Measurements from ENCODE around the gene TTLL9.
A peak's percentile ranks its signal among the peaks of the same experiment; 100 is the strongest.
"Not testable (repeated sequence)": the region's sequence is repeated elsewhere in the genome, so short reads cannot be mapped to it uniquely, and the experiment has no call there.

The TTLL9 gene, protein sequence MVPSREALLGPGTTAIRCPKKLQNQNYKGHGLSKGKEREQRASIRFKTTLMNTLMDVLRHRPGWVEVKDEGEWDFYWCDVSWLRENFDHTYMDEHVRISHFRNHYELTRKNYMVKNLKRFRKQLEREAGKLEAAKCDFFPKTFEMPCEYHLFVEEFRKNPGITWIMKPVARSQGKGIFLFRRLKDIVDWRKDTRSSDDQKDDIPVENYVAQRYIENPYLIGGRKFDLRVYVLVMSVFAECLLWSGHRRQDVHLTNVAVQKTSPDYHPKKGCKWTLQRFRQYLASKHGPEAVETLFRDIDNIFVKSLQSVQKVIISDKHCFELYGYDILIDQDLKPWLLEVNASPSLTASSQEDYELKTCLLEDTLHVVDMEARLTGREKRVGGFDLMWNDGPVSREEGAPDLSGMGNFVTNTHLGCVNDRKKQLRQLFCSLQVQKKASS

DNA sequence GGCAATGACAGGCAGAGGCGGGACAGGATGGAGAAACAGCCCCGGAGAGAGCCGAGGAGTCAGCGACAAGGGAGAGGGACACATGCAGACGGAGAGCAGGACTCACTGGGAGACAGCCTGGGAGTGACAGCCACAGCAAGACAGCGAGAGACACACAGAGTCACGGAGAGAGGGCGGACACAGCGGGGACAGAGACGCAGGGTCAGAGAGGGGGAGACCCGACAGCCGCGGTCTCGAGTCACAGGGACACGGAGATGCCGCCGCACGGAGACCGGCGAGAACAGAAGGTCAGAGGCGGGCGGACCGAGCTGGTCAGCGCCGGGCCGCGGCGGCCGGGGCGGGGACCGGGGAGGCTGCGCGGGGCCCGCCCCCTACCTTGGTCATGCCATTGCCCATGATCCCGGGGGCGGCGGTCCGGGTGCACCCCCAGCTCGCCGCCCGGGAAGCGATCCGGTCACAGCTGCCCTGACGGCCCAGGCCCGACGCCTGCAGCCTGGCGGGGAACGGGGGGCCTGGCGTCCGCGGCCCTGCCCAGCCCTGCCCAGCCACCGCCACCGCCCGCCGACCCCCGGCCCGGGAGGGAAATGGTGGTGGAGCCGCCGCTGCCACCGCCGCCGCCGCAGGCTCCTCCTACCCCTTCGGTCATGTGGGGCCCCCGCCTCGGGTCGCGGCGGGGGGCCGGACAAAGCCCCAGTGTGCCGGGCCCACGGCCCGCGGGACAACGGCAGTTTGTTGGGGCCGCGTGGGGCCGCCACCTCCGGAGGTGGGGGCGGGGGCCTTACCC is at the start of gene TTLL9, which contains the start of gene DUSP15:
Gene TTLL9 (plus strand): TSS at position 693 of the 784 bp plus-strand sequence. CDS start 493 bp downstream, outside the sequence.
Gene DUSP15 (minus strand): TSS at position 586 of the 784 bp plus-strand sequence. CDS start 190 bp downstream, at position 396.
- DNase-seq (ENCODE audit: low read depth) = peak; percentile 23

DNA sequence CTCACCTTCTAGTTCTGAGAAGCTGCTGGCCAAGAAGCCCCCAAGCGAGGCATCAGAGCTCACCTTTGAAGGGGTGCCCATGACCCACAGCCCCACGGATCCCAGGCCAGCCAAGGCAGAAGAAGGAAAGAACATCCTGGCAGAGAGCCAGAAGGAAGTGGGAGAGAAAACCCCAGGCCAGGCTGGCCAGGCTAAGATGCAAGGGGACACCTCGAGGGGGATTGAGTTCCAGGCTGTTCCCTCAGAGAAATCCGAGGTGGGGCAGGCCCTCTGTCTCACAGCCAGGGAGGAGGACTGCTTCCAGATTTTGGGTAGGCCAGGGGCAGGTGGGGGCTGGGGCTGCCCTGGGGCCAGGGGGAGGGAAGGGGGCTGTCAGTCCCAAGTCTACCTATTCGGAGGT is 49.0 kb upstream of the TTLL9 start:
- DNase-seq (ENCODE audit: low read depth) = no peak

DNA sequence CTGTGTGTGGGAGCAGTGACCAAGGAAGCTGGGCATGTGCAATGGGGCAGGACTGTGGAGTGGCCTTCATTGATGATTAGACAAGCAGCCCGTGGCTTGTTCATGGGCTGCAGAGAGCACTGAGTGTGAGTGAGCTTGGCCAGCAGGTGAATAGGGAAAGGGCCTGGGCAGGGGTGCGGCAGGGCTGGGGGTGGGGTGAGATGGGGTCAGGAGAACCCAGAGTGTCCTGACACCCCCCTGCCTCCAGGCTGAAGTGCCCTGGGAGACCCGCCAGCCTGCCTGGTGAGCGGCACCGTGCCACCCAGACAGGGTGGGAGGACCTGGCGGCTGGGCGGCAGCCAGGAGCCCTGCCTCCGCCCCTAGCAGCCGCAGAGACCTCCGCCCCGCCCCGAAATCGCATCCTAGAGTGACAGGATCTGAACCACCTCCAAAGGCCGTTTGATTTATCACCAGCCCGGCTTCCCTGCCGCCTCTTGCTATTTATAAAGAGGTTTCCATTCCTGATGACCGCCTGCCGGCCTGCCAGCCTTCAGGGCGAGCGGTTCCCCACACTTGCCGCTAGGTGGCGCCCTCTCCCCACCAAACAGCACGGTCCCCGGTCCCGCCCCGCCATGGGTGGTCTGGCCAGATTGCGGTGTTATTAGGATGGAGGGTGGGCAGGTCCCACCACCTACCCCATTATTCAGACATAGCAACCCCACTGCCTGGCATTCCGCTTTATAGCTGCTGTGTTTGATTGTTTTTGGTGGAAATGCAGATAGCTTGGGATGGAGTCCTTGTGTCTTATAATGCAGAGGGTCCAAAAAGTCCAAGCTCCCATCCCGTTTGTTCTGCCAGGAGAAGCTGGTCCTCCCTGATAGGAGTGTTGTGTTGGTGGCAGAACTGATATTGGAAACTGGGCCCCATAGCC is 47.8 kb upstream of the TTLL9 start:
- DNase-seq (ENCODE audit: low read depth) = peak; percentile 75

DNA sequence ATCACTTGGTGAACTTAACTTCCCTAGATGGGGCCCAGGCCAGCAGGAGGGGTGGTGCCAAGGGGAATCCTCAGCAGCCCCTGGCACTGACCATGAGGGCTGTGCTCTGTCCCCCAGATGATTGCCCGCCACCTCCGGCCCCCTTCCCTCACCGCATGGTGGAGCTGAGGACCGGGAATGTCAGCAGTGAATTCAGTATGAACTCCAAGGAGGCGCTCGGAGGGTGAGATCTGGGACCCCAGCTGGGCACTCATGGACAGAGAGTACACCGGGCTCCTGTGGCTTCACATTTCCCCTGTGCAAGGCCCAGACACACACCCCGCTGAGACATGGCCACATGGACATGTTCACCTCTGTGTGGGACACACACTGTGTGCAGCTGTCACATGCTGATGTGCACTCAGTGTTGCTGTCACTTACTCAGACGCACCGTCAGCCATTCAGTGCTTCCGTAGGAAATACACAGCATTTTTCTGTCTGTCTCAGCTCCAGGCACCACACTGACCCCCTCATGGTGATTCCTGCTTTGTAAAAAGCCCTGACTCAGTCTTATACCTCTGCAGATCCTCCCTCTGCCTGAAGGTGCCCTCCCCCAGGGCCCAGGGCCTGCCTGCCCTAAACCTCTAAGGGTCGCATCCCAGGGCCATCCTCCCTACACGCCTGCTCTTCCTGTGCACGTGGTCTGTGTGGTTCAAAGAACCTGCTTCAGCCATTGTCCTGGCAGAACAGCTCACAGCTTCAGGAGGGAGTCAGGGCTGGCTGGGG is 46.9 kb upstream of the TTLL9 start:
- DNase-seq (ENCODE audit: low read depth) = peak; percentile 32

DNA sequence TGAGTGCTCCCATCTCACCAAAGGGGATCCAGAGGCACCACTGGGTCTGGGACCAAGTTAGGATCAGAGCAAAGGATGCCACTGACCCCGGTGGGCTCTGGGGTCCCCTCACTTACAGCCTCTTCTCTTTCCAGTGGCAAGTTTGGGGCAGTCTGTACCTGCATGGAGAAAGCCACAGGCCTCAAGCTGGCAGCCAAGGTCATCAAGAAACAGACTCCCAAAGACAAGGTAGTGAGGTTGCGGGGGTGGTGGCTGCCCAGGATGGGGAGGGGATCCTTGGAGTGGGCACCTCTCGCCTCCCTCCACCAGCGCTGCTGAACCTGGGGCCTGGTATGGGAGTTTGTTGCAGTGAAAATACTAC is 46.3 kb upstream of the TTLL9 start:
- DNase-seq (ENCODE audit: low read depth) = no peak

DNA sequence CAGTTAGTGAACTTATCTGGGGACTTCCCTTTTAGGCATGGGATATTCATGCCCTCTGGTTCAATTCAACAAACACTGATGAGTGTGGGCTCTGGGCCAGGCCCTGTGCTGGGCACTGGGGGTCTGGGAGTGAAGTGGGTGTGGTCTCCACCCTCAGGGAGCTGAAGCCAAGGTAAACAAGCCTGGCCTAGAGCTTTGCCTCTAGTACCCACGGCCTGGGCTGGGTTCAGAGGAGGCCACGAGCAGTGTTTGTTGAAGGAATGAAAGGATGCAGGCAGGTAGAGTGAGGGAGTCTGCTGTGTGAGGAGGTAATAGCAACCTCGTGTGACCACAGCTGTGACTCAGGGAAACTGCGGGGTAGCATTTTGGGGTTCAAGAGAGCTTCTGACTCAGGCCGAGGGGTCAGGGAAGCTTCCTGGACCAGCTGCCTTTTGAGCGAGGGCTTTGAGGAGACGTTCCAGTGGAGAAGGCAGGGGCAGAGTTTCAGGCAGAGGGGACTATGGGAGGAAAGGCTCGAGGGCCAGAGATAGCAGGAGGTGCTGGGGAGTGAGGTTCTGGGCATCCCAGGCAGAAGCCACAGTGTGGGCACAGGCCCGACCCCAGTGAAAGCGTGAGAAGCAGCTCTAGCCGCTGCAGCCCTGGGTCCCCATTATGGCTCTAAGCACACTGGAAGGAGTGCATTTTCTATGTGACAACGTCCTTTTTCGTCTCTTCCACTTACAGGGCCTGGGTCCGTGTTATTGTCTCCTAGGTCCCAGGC is 45.7 kb upstream of the TTLL9 start:
- no peak for DNase-seq (ENCODE audit: low read depth)

DNA sequence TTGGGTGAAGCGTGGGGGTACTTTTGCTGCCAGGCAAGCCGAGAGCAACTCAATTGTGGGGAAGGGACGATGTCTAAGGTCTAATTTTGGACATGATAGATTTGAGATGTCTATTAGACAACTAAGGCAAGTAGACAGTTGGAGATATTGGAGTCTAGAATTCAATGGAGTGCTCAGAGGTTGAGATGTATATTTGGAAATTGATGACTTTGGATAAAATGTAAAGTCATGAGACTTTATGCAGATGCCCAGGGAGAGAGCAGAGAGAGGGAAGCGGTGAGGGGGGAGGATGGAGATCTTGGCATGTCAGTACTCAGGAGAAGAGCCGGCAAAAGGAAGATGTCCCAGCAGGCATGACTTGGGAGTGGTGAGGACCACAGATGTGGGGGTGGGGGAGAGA is 44.4 kb upstream of the TTLL9 start:
- no peak for DNase-seq (ENCODE audit: low read depth)

DNA sequence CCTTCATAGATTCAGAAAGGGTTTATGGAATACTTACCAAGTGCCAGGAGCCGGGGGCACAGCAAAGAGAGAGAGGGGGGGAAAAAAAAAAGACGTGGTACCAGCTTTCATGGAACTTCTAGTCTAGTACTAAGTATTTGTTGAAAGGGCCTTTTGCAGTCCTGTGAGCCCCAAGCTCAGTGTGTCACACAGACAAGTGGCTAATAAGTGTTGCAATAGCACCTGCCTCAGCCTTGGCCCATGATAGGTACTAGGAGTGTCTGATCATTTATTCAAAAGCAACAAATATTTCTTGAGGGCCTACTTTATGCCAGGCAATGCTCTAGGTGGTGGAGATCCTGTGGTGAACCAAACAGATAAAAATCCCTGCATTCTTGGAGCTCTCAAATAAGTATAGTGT is 43.4 kb upstream of the TTLL9 start:
- no peak for DNase-seq (ENCODE audit: low read depth)

DNA sequence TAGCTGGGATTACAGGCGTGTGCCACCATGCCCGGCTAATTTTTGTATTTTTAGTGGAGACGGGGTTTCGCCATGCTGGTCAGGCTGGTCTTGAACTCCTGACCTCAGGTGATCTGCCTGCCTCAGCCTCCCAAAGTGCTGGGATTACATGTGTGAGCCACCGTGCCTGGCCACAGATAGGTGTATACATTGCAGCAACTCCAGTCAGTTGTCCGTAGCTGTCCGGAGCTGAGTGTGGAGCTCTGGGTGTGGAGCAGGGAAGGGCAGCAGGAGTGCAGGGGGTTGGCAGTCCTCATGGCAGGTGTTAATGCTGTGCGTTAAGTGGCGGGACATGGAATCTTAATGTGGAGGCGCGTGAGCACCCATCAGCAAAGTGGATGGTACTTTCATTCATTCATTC is 42.4 kb upstream of the TTLL9 start:
- DNase-seq (ENCODE audit: low read depth) = not testable (repeated sequence)

DNA sequence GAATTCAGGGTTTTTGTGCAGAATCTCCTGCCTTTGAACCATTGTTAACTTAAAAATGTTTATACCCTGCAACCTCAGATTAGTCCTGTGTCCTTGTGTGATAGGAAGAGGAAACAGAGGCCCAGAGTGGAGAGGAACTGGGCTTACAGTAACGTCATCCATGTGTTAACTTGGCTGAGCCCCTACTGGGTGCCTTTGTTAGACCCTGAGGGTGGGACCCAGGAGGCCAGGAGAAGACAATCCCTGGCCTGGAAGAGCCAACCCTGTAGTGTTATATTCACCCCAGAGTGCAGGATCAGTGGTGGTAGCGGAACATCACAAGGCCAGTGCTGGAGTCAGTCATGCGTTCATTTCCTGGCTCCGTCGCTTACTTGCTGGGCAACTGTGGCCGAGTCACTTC is 40.7 kb upstream of the TTLL9 start:
- DNase-seq (ENCODE audit: low read depth) = no peak

DNA sequence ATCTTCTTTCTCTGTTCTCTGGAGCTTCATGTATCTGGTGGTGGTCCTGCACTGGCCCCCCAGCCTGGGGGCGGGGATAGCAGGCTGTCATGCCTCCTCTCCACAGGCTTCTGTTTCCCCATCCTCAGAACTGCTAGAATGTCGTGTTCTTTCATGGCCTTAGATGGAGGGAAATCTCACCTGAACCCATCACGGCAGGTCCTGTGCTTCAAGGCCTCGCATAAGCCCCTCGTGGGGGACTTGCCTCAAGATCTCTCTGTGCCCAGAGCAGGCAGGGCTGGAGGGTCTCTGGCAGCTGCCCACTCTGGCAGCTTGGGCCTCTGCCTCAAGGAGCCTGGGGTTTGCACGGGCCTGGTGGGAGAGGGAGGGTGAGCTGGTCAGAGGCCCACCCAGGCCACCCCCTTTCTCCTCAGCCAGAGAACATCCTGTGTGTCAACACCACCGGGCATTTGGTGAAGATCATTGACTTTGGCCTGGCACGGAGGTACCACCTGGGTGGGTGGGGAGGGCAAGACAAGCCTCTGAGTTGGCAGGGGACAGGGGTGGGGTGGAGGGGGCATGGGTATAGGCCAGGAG is 39.9 kb upstream of the TTLL9 start:
- no peak for DNase-seq (ENCODE audit: low read depth)

DNA sequence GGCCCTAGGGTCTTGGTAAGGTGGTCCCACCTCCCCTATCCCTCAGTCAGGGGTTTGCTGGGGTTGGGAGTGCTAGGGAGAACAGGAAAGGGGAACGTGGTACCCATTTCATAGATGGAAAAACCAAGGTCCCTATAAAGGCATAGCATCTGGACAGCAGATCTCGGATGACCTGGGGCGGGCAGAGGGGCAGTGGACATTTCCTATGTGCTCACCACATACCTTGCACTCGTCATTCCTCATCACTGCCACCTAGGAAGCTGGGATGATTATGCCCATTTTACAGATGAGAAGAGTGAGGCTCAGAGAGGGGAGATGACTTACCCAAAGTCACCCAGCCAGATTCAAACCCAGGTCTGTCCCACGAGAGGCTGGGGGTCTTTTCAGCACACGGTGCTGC is 39.2 kb upstream of the TTLL9 start:
- DNase-seq (ENCODE audit: low read depth) = no peak

DNA sequence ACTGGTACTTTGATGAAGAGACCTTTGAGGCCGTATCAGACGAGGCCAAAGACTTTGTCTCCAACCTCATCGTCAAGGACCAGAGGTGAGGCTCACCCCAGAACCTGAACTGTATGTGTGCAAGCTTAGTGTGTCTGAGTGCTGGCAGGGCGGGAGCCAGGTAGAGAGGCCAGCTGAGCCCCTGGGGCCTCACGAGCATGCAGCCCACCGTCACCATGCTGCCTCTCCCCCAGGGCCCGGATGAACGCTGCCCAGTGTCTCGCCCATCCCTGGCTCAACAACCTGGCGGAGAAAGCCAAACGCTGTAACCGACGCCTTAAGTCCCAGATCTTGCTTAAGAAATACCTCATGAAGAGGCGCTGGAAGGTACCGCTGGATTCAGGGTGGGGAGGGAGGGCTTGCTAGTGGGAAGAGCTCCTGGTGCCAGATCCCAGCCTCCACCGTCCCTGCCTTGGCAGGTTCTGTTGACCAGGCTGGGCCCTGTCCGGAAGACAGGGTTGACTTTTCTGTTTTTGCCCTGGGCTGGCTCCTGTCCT is 38.6 kb upstream of the TTLL9 start:
- DNase-seq (ENCODE audit: low read depth) = no peak

DNA sequence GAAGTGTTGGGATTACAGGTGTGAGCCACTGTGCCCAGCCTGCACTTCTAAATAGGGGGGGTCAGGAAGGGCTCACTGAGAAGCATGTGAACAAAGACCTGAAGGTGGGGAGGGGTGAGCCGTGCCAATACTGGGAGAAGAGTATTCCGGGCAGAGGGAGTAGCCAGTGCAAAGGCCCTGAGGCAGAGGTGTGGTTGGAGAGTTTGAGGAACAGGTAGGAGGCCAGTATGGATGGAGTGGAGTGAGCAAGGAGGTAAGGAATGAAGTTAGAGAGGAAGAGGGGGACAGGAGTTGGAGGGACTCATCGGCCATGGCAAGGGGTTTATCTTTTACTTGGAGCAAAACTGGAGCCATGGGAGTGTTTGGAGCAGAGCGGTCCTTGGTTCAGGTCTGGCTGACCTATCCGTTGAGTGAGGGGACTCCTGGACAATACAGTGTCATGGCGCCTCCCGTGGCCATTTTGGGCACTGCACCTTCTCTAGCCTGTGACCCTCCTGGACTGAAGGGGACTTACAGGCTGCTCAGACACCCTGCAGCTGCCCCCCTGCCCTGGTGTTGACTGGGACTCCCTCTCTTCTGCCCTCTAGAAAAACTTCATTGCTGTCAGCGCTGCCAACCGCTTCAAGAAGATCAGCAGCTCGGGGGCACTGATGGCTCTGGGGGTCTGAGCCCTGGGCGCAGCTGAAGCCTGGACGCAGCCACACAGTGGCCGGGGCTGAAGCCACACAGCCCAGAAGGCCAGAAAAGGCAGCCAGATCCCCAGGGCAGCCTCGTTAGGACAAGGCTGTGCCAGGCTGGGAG is 37.1 kb upstream of the TTLL9 start:
- DNase-seq (ENCODE audit: low read depth) = peak; percentile 74

DNA sequence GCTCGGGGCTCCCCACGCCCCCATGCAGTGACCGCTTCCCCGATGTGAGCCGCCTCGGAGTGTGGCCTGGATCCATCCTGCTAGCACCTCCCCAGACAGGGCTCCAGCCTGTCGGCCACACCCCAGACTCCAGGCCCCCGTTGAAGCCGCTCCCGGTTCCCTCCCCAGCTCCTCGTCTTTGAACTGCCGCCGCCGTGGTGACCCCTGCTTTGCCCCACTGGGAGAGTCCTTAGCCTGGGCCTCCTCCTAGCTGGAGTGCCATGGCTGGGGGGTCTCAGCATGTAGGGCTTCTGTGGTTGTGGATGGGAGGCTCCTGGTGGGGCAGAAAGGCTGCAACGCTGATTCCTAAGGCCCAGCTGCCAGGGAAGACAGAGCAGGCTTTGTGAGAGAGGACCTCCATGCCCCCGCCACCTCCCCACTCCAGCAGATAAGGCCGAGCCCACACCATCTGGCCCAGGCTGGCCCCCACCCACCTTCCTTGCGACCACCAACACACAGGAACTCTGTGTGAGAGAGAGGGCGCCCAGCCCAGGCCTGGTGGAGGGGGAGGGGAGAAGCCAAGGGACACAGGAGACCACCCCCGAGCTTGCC is 36.4 kb upstream of the TTLL9 start:
- no peak for DNase-seq (ENCODE audit: low read depth)

DNA sequence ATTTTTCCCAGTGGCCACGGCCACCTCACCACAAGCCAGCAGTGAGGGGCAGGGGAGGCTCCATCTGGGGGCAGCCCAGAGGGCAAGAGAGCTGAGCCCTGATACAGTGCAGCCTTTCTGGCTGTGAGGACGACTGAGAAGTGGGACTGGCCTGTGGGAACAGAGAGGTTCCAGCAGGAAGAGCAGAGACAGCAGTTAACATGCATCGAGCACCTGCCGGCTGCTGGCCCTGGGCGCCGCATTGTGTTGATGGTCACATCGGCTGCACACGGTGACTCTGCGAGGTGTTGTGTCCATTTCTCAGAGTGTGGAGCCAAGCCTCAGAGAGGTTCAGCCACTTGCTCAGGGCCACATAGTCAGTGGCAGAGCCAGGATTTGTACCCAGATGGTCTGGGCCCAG is 34.9 kb upstream of the TTLL9 start:
- no peak for DNase-seq (ENCODE audit: low read depth)

DNA sequence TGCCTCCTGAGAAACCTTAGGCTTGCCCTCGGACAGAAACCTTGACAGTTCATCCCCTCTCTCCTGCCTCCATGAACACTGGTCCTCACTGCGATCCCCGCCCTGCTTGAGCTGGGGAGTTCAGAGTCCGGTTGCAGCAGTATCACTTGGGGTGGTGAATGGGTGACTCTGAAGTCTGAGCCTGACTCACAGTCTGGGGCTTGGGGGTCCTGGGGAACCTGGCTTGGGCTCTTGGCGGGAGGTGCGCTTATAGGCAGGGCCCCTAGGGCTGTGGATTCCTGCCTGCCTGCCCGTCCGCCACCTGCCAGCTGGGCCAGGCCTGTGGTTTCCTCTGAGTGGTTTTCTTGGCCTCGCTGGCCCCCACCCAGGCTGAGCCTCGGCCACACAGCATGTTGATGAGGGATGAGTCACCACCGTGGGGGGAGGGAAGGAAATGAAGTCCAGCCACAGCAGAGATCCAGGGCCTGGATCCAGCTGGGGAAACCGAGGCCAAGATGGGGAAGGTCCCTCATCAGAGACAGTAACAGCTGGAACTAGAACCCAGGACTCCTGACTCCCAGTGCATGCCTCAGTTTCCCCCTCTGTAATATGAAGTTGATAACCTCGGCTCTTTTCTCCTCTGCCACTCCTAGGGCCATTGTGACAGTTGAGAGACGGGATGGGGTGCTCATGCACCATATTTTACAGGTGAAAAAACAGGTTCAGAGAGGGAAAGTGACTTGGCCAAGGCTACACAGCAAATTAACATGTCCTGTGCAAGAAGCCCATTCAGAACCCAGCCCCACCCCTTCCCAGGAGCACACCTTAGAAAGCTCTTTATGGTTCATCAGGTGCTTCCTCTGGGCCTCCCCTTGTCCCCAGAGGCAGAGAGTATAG is 34.2 kb upstream of the TTLL9 start:
- DNase-seq (ENCODE audit: low read depth) = peak; percentile 98

Data from ELR (cell line).